ENCODE data around the gene ZGLP1. TPM values are rescaled to one million over a fixed set of nuclear protein-coding genes. Genes with fewer than 3 reads are reported as not detected.

The ZGLP1 gene
- total RNA-seq, 6 experiments from 2014 or later = 0.62 to 4.4 (median 1.5) TPM

GRCh38 chr19:10295847-10296591, 13.6 kb downstream of the ZGLP1 start:
- Histone ChIP-seq H3K4me1 (peaks cover 0 to 20% (median 6%) of the 10 kb centered on the region in 4 donors), H3K27ac (no peak overlapping the region), H3K36me3 (no peaks in the 10 kb centered on the region), H3K27me3 (peaks cover 6 to 30% of the 10 kb centered on the region in 2 donors), H3K4me3 (no peak overlapping the region), H3K9me3 (no peaks in the 10 kb centered on the region)
- DNase-seq (no peak), ATAC-seq (no peak)
- 0% methylated on average over 2 of the region's 58 CpGs for WGBS (ENCODE audit: insufficient coverage, low coverage, low lambda C conversion rate, missing lambda C conversion rate)
- intact Hi-C loops (cut with DNase I) = no loop called here
- TF ChIP-seq POLR2A (IDR thresholded peaks at IDR 0.05) (no peak), CTCF (IDR thresholded peaks at IDR 0.05) (no peak)

GRCh38 chr19:10295305-10295846, 14.2 kb downstream of the ZGLP1 start:
- WGBS (ENCODE audit: insufficient coverage, low coverage, low lambda C conversion rate, missing lambda C conversion rate) = 4% methylated on average over 29 of the region's 48 CpGs
- TF ChIP-seq CTCF (IDR thresholded peaks at IDR 0.05) (no peak), POLR2A (IDR thresholded peaks at IDR 0.05) (no peak)
- peaks cover 12 to 34% of the 10 kb centered on the region in 2 donors for H3K27me3 ChIP-seq
- H3K27ac ChIP-seq = no peak overlapping the region
- H3K4me3 ChIP-seq = no peak overlapping the region
- no peaks in the 10 kb centered on the region for H3K36me3 ChIP-seq
- DNase-seq (peak in 1 of 3 donors; percentile 46), ATAC-seq (peak; percentile 16 to 35 (median 26))
- intact Hi-C loops (cut with DNase I) = no loop called here
- peaks cover 0 to 26% (median 6%) of the 10 kb centered on the region in 4 donors for H3K4me1 ChIP-seq
- no peaks in the 10 kb centered on the region for H3K9me3 ChIP-seq

GRCh38 chr19:10294368-10294697, 15.3 kb downstream of the ZGLP1 start:
- Histone ChIP-seq H3K9me3 (no peaks in the 10 kb centered on the region), H3K4me1 (peaks cover 0 to 36% (median 6%) of the 10 kb centered on the region in 4 donors), H3K27ac (no peak overlapping the region), H3K4me3 (no peak overlapping the region), H3K36me3 (no peaks in the 10 kb centered on the region), H3K27me3 (peaks cover 15 to 34% of the 10 kb centered on the region in 2 donors)
- 9% methylated on average over 15 of the region's 25 CpGs for WGBS (ENCODE audit: insufficient coverage, low coverage, low lambda C conversion rate, missing lambda C conversion rate)
- no peak for TF ChIP-seq POLR2A (IDR thresholded peaks at IDR 0.05)
- TF ChIP-seq CTCF (IDR thresholded peaks at IDR 0.05) = peak in 1 of 4 donors; percentile 8
- peak in 1 of 4 donors; percentile 1 for ATAC-seq
- intact Hi-C loops (cut with DNase I) = no loop called here
- no peak for DNase-seq

- ATAC-seq (no peak), DNase-seq (no peak)
- intact Hi-C loops (cut with DNase I) = no loop called here
- WGBS (ENCODE audit: insufficient coverage, low coverage, low lambda C conversion rate, missing lambda C conversion rate) = 7% methylated on average over 9 of the region's 49 CpGs
- Histone ChIP-seq H3K36me3 (no peaks in the 10 kb centered on the region), H3K27ac (no peak overlapping the region), H3K27me3 (peaks cover 15 to 34% of the 10 kb centered on the region in 2 donors), H3K9me3 (no peaks in the 10 kb centered on the region), H3K4me1 (peaks cover 0 to 37% (median 6%) of the 10 kb centered on the region in 4 donors), H3K4me3 (no peak overlapping the region)
- TF ChIP-seq POLR2A (IDR thresholded peaks at IDR 0.05) (no peak), CTCF (IDR thresholded peaks at IDR 0.05) (no peak)
These were observed 15.8 kb downstream of the ZGLP1 start for GRCh38 chr19:10293637-10294367.
